Keratinocyte (primary cell): ENCODE measurements around the gene KCNIP2. TPM values are rescaled to one million over a fixed set of nuclear protein-coding genes. Genes with fewer than 3 reads are reported as not detected.
A peak's percentile ranks its signal among the peaks of the same experiment; 100 is the strongest.

Experiments used
- DNase-seq: peaks from one replicate; pipeline ENCODE4 v3.0.0-alpha.2; 2011; ENCODE audit warnings: low read depth, missing footprints, low spot score
- FAIRE-seq: peaks from 2 replicates; lab custom pipeline; 2011; peaks lifted over from hg19 to GRCh38; lab: Jason Lieb, UNC
- H2AFZ ChIP-seq: 2 replicates; pipeline ENCODE4 v1.6.0; 2012; ENCODE audit warnings: low read length, control low read depth, inconsistent platforms; ENCODE audit not compliant: control insufficient read depth
- H3K27ac ChIP-seq: 2 replicates; pipeline ENCODE4 v1.5.1; 2011; ENCODE audit warnings: low read length; ENCODE audit not compliant: control insufficient read depth, insufficient read depth
- H3K27me3 ChIP-seq: 3 replicates; pipeline ENCODE4 v1.6.0; 2011; ENCODE audit warnings: low read length; ENCODE audit not compliant: control insufficient read depth, insufficient read depth; ENCODE audit errors: extremely low read depth
- H3K36me3 ChIP-seq, 2 experiments: 2 replicates in 1 of 2; 3 replicates in 1 of 2; pipeline ENCODE4 v1.5.1; 2011; ENCODE audit warnings: low read length in 2 of 2, mild to moderate bottlenecking in 1 of 2; ENCODE audit not compliant: control insufficient read depth in 2 of 2, insufficient read depth in 2 of 2; ENCODE audit errors: extremely low read depth in 1 of 2
- H3K4me1 ChIP-seq: 3 replicates; pipeline ENCODE4 v1.5.1; 2011; ENCODE audit warnings: low read length; ENCODE audit not compliant: control insufficient read depth, insufficient read depth; ENCODE audit errors: extremely low read depth
- H3K4me2 ChIP-seq: 3 replicates; pipeline ENCODE4 v1.6.0; 2011; ENCODE audit warnings: low read depth, low read length; ENCODE audit not compliant: control insufficient read depth, insufficient read depth; ENCODE audit errors: extremely low read depth
- H3K4me3 ChIP-seq, 3 experiments: fragments of 200-600 bp in 1 of 3; sonication (generic) in 1 of 3; 2 replicates in 2 of 3; 3 replicates in 1 of 3; pipeline ENCODE4 v1.5.1; 2011 to 2016; ENCODE audit warnings: low read length in 3 of 3, mild to moderate bottlenecking in 3 of 3, control low read depth in 2 of 3, inconsistent platforms in 1 of 3, low read depth in 1 of 3, mixed read lengths in 1 of 3, mixed run types in 1 of 3, moderate library complexity in 1 of 3; ENCODE audit not compliant: control insufficient read depth in 2 of 3, insufficient read depth in 2 of 3; ENCODE audit errors: extremely low read depth in 1 of 3
- H3K79me2 ChIP-seq: 2 replicates; pipeline ENCODE4 v1.6.0; 2012; ENCODE audit warnings: low read length; ENCODE audit not compliant: control insufficient read depth, insufficient read depth
- H3K9ac ChIP-seq: 3 replicates; pipeline ENCODE4 v1.6.0; 2011; ENCODE audit warnings: low read length; ENCODE audit not compliant: control insufficient read depth, insufficient read depth; ENCODE audit errors: extremely low read depth
- H3K9me1 ChIP-seq: 3 replicates; pipeline ENCODE4 v1.6.0; 2011; ENCODE audit warnings: low read length; ENCODE audit not compliant: control insufficient read depth, insufficient read depth; ENCODE audit errors: extremely low read depth
- H3K9me3 ChIP-seq: 2 replicates; pipeline ENCODE4 v1.5.1; 2012; ENCODE audit warnings: low read depth, low read length; ENCODE audit not compliant: control insufficient read depth
- H4K20me1 ChIP-seq: 3 replicates; pipeline ENCODE4 v1.6.0; 2011; ENCODE audit warnings: low read length; ENCODE audit not compliant: control insufficient read depth, insufficient read depth; ENCODE audit errors: extremely low read depth
- EZH2 ChIP-seq: IDR thresholded peaks from one replicate; pipeline ENCODE4 v1.6.1; 2012; ENCODE audit warnings: inconsistent platforms, mild to moderate bottlenecking, low read length, moderate library complexity
- dilution Hi-C: fragments of 300-500 bp; cut with MboI; formaldehyde crosslinking; loops from one replicate; pipeline ENCODE4 v1.7.0; 2020; ENCODE audit warnings: low sequenced_read_pairs; ENCODE audit not compliant: extremely low pct_ligation_motif_present
- polyA plus RNA-seq, 5 experiments: library from polyadenylated mRNA; depleted of rRNA in 3 of 5; stranded (reverse) in 3 of 5; stranded (forward) in 1 of 5; unstranded in 1 of 5; fragments of >200 nt; gene quantifications; 1 replicate in 1 of 5; 2 replicates in 3 of 5; 3 replicates in 1 of 5; pipeline versions ENCODE4 v1.2.1 to v1.2.3, GENCODE V29; 2011 to 2012; ENCODE audit warnings: missing spikeins in 2 of 5, low read depth in 1 of 5, low replicate concordance in 1 of 5
- TF ChIP-seq, protein P1 (sequence below), 3 experiments: IDR thresholded peaks in 1 of 3; conservative IDR thresholded peaks in 1 of 3; optimal IDR thresholded peaks in 1 of 3; 2 replicates in 2 of 3; 3 replicates in 1 of 3; pipeline versions ENCODE3 to v1.5.1; 2011; ENCODE audit warnings: low read length in 3 of 3, mild to moderate bottlenecking in 3 of 3, moderate library complexity in 2 of 3, control low read depth in 1 of 3, inconsistent platforms in 1 of 3; ENCODE audit not compliant: insufficient read depth in 2 of 3; ENCODE audit errors: extremely low read depth in 1 of 3

KCNIP2 gene
- polyA plus RNA-seq, 1 donor (not counting 4 experiments of a cell fraction or from before 2014, with no cell fraction given), result 0.41 TPM

DNA sequence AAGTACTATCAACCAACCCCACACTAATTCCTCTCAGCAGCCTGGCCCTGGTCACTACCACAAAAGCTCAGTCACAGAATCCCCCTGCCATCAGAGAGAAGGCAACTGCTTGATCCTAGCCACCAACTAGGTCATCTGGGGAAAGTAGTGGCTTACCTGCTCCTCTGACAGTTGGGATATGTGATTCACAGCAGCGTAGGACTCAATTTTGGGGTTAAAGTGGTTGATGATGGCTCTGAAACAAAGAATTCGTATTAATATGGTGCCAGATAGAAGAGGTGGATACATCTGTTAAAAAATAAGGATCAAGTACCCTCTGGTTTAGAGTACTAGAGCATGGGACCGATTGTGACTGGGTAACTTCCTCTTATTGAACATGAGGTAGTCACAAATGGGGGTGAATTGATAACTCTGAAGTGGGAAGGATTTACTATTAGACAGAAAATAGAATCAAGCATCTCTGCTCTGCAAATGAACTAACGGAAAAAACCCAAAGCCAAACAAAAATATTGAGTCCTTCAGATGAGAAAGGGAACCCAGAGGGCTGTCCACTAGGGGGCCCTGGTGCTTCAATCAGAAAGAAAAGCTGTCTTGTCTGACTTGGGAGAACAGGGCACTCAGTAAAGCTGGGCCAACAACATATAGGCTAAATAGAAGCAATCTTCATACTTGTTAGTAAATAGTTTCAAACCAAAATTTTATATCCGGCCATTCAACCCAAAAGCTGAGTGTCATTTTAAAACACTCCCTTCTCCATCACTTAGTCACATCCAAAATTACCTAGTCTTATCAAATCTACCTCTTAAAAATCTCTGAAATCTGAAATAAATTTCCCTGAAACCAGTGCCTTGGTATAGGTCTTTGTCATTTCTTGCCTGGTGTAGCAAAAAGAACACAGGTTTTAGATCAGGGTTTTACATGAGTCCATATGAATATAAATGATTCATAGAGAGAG lies 45.9 kb upstream of the KCNIP2 start:
- H3K4me2 ChIP-seq, result no peak overlapping the region
- peak; percentile 41 for FAIRE-seq
- TF ChIP-seq, protein P1, sequence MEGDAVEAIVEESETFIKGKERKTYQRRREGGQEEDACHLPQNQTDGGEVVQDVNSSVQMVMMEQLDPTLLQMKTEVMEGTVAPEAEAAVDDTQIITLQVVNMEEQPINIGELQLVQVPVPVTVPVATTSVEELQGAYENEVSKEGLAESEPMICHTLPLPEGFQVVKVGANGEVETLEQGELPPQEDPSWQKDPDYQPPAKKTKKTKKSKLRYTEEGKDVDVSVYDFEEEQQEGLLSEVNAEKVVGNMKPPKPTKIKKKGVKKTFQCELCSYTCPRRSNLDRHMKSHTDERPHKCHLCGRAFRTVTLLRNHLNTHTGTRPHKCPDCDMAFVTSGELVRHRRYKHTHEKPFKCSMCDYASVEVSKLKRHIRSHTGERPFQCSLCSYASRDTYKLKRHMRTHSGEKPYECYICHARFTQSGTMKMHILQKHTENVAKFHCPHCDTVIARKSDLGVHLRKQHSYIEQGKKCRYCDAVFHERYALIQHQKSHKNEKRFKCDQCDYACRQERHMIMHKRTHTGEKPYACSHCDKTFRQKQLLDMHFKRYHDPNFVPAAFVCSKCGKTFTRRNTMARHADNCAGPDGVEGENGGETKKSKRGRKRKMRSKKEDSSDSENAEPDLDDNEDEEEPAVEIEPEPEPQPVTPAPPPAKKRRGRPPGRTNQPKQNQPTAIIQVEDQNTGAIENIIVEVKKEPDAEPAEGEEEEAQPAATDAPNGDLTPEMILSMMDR (optimal IDR thresholded peaks at IDR 0.05 in 1 of 3, IDR thresholded peaks at IDR 0.05 in 1 of 3, conservative IDR thresholded peaks at IDR 0.05 in 1 of 3; ENCODE audit: extremely low read depth in 1 of 3, insufficient read depth in 2 of 3, low read length in 3 of 3), result peak; percentile 70 to 84 (median 83)
- no peak for TF ChIP-seq EZH2
- no peaks in the 10 kb centered on the region for H3K36me3 ChIP-seq
- no peaks in the 10 kb centered on the region for H3K79me2 ChIP-seq
- DNase-seq, result peak; percentile 19
- no peak overlapping the region for H2AFZ ChIP-seq
- H4K20me1 ChIP-seq, result no peaks in the 10 kb centered on the region
- no peak overlapping the region for H3K9ac ChIP-seq
- dilution Hi-C loops, result loop anchor here (25.0 kb wide), 1 partner anchor 98 kb away; no protein-coding TSS in a partner anchor
- H3K4me1 ChIP-seq, result peaks cover 3% of the 10 kb centered on the region
- no peaks in the 10 kb centered on the region for H3K9me3 ChIP-seq
- H3K27ac ChIP-seq, result no peak overlapping the region
- no peak overlapping the region for H3K4me3 ChIP-seq
- H3K9me1 ChIP-seq, result no peaks in the 10 kb centered on the region
- no peaks in the 10 kb centered on the region for H3K27me3 ChIP-seq

DNA sequence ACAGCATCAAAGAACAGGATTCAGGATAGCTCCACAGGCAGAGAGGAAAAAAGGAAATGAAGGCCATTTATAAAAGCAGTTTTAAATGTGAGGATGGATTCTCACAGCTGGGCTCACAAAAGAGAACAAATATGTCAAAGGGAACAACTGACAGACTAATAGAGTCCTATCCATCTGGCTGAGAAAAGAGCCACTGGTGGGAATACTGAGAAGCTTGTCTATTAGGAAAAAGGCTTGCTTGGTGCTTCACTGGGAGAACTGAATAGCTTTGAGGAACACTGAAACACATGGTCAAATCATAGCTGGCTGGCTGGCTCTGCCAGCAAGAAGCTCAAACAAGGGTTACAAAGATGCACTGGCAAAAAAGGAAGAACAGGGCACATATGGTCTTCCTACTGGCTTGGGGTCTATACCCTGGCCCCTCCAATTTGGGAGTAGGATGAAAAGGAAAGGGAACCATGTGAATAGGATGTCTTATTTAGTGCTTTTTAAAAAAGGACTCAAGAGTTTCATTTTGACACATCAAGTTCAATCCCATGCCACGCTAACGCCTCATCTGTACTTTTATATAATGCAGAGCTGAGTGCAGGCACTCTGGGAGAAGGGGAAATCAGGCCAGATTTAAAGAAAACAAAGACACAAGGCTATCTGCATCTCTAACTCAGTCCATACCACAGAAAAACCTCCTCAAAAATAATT lies 44.8 kb upstream of the KCNIP2 start:
- Histone ChIP-seq H3K4me2 (no peak overlapping the region), H3K9ac (no peak overlapping the region), H3K9me3 (no peaks in the 10 kb centered on the region), H3K36me3 (no peaks in the 10 kb centered on the region), H3K27ac (no peak overlapping the region), H4K20me1 (no peaks in the 10 kb centered on the region), H2AFZ (no peak overlapping the region), H3K79me2 (no peaks in the 10 kb centered on the region), H3K4me1 (peaks cover 3% of the 10 kb centered on the region), H3K9me1 (no peaks in the 10 kb centered on the region), H3K4me3 (no peak overlapping the region), H3K27me3 (no peaks in the 10 kb centered on the region)
- TF ChIP-seq EZH2, result no peak
- TF ChIP-seq, protein P1 (optimal IDR thresholded peaks at IDR 0.05 in 1 of 3, IDR thresholded peaks at IDR 0.05 in 1 of 3, conservative IDR thresholded peaks at IDR 0.05 in 1 of 3; ENCODE audit: extremely low read depth in 1 of 3, insufficient read depth in 2 of 3, low read length in 3 of 3), result no peak
- dilution Hi-C loops, result loop anchor here (25.0 kb wide), 1 partner anchor 99 kb away; no protein-coding TSS in a partner anchor
- FAIRE-seq (no peak), DNase-seq (no peak)
